Left hindlimb (tissue), 1 donor: Measurements from ENCODE around the gene GTPBP10.

Source experiments
- DNase-seq: peaks from one replicate; pipeline ENCODE4 v3.0.0-alpha.2; 2018

GTPBP10 gene

GRCh38 chr7:90383422-90383821, 36.9 kb downstream of the GTPBP10 start:
- DNase-seq, result no peak

- DNase-seq, result no peak
Measured at GRCh38 chr7:90383861-90384260, 37.3 kb downstream of the GTPBP10 start.

GRCh38 chr7:90384433-90384832, 37.9 kb downstream of the GTPBP10 start:
- no peak for DNase-seq

- DNase-seq, result no peak
Measured at GRCh38 chr7:90387470-90388240, 41.1 kb downstream of the GTPBP10 start.

GRCh38 chr7:90390926-90391325, 44.4 kb downstream of the GTPBP10 start:
- DNase-seq, result no peak

GRCh38 chr7:90391488-90391887, 45.0 kb downstream of the GTPBP10 start:
- no peak for DNase-seq

- DNase-seq, result no peak
Measured at GRCh38 chr7:90396420-90396819, 49.9 kb downstream of the GTPBP10 start.

- no peak for DNase-seq
Measured at GRCh38 chr7:90401989-90402388, 55.5 kb downstream of the GTPBP10 start.

GRCh38 chr7:90402785-90403173, 56.3 kb downstream of the GTPBP10 start:
- no peak for DNase-seq

GRCh38 chr7:90403174-90404113, 56.9 kb downstream of the GTPBP10 start, which contains the start of gene CLDN12:
CLDN12 (plus strand) TSS chr7:90403461; CDS start chr7:90412677, 9,216 bp downstream.
- peak; percentile 89 for DNase-seq

GRCh38 chr7:90404777-90405176, 58.3 kb downstream of the GTPBP10 start:
- no peak for DNase-seq

- no peak for DNase-seq
Measured at GRCh38 chr7:90407484-90407821, 60.9 kb downstream of the GTPBP10 start.

GRCh38 chr7:90408142-90408541, 61.6 kb downstream of the GTPBP10 start:
- no peak for DNase-seq

GRCh38 chr7:90409667-90410066, 63.2 kb downstream of the GTPBP10 start:
- no peak for DNase-seq

- no peak for DNase-seq
Measured at GRCh38 chr7:90411510-90411909, 65.0 kb downstream of the GTPBP10 start.

- no peak for DNase-seq
Measured at GRCh38 chr7:90412458-90413184, 66.1 kb downstream of the GTPBP10 start.

GRCh38 chr7:90413185-90413528, 66.6 kb downstream of the GTPBP10 start:
- no peak for DNase-seq

- DNase-seq, result no peak
Measured at GRCh38 chr7:90421651-90422050, 75.1 kb downstream of the GTPBP10 start.

- DNase-seq, result no peak
Measured at GRCh38 chr7:90424720-90425119, 78.2 kb downstream of the GTPBP10 start.

GRCh38 chr7:90425376-90425775, 78.9 kb downstream of the GTPBP10 start:
- DNase-seq, result no peak

- no peak for DNase-seq
Measured at GRCh38 chr7:90430614-90431460, 84.3 kb downstream of the GTPBP10 start.

- no peak for DNase-seq
Measured at GRCh38 chr7:90432752-90433151, 86.2 kb downstream of the GTPBP10 start.
